Measurements from ENCODE around the gene TRIO.

- TF ChIP-seq IRF3 (IDR thresholded peaks at IDR 0.05; ENCODE audit: low read depth, low read length) (no peak), CTCF (IDR thresholded peaks at IDR 0.05) (no peak), TAF1 (IDR thresholded peaks at IDR 0.05; ENCODE audit: borderline replicate concordance, low read depth, low read length) (no peak), USF1 (IDR thresholded peaks at IDR 0.05; ENCODE audit: borderline replicate concordance, low read depth) (no peak), POLR2AphosphoS5 (IDR thresholded peaks at IDR 0.05; ENCODE audit: low read depth, low read length) (no peak), NRF1 (IDR thresholded peaks at IDR 0.05; ENCODE audit: low read depth, low read length) (no peak), MXI1 (IDR thresholded peaks at IDR 0.05; ENCODE audit: low read depth, low read length) (no peak), REST (IDR thresholded peaks at IDR 0.05; ENCODE audit: low read depth, low read length) (no peak), GABPA (IDR thresholded peaks at IDR 0.05; ENCODE audit: low read depth) (no peak), EP300 (IDR thresholded peaks at IDR 0.05; ENCODE audit: borderline replicate concordance in 1 of 2, low read depth in 1 of 2, low read length in 1 of 2) (no peak)
These were observed 182.2 kb downstream of the TRIO start for GRCh38 chr5:14325369-14325768.
